Smooth muscle cell (in vitro differentiated cells): ENCODE results near the gene OLFM3. TPM values are rescaled to one million over a fixed set of nuclear protein-coding genes. Genes with fewer than 3 reads are reported as not detected.

ENCODE experiments used
- DNase-seq: peaks from one replicate; lab custom pipeline; 2025; ENCODE audit not compliant: unreplicated experiment; lab: John Stamatoyannopoulos, UW
- H2AFZ ChIP-seq: fragments of 200-600 bp; sonication (generic); 2 replicates; pipeline ENCODE4 v1.6.0; 2016; ENCODE audit warnings: antibody characterized with exemption, low read depth, mild to moderate bottlenecking
- H3F3A ChIP-seq: fragments of 200-600 bp; sonication (generic); 2 replicates; pipeline ENCODE4 v1.6.0; 2017; ENCODE audit warnings: antibody characterized with exemption, low read depth
- H3K27ac ChIP-seq: fragments of 200-600 bp; sonication (generic); 2 replicates; pipeline ENCODE4 v1.5.1; 2016; ENCODE audit warnings: low read depth, mild to moderate bottlenecking
- H3K27me3 ChIP-seq: fragments of 200-600 bp; sonication (generic); 2 replicates; pipeline ENCODE4 v1.6.1; 2016; ENCODE audit warnings: low read depth, mild to moderate bottlenecking
- H3K36me3 ChIP-seq: fragments of 200-600 bp; sonication (generic); 2 replicates; pipeline ENCODE4 v1.5.1; 2016; ENCODE audit warnings: low read depth
- H3K4me1 ChIP-seq: fragments of 200-600 bp; sonication (generic); 2 replicates; pipeline ENCODE4 v1.5.1; 2016; ENCODE audit warnings: low read depth
- H3K4me2 ChIP-seq: fragments of 200-600 bp; sonication (generic); 2 replicates; pipeline ENCODE4 v1.6.0; 2016; ENCODE audit warnings: mild to moderate bottlenecking
- H3K4me3 ChIP-seq: fragments of 200-600 bp; sonication (generic); 2 replicates; pipeline ENCODE4 v1.5.1; 2016; ENCODE audit warnings: mild to moderate bottlenecking
- H3K79me2 ChIP-seq: fragments of 200-600 bp; sonication (generic); 2 replicates; pipeline ENCODE4 v1.6.0; 2016; ENCODE audit warnings: low read depth, mild to moderate bottlenecking
- H3K9ac ChIP-seq: fragments of 200-600 bp; sonication (generic); 2 replicates; pipeline ENCODE4 v1.6.0; 2016; ENCODE audit warnings: low read depth
- H3K9me3 ChIP-seq: fragments of 200-600 bp; sonication (generic); replicated peaks from 2 replicates; pipeline ENCODE4 v1.5.1; 2016; ENCODE audit warnings: low read depth
- H4K20me1 ChIP-seq: fragments of 200-600 bp; sonication (generic); 2 replicates; pipeline ENCODE4 v1.6.0; 2016; ENCODE audit warnings: low read depth
- CTCF ChIP-seq: fragments of 200-600 bp; sonication (generic); IDR thresholded peaks from 2 replicates; pipeline ENCODE4 v1.5.1; 2017; ENCODE audit warnings: borderline replicate concordance, mild to moderate bottlenecking, antibody characterized with exemption; ENCODE audit not compliant: insufficient read depth, poor library complexity, severe bottlenecking
- WGBS: methylation state at CpG from one replicate; pipeline ENCODE4 v1.1.7; 2016; ENCODE audit warnings: low lambda C conversion rate; 5-methylcytosine and 5-hydroxymethylcytosine counted together
- polyA plus RNA-seq: library from polyadenylated mRNA; unstranded; fragments of >200 nt; fragmentation: Nextera tagmentation; extraction: Ambion mirVana; gene quantifications from 2 replicates; pipeline ENCODE4 v1.2.1, GENCODE V29; 2016
- total RNA-seq: library from RNA; depleted of rRNA; stranded (reverse); fragments of >200 nt; gene quantifications from 2 replicates; pipeline ENCODE4 v1.2.3, GENCODE V29; 2014

Gene OLFM3
- total and polyA plus RNA-seq, 2 experiments from 2014 or later, result 0.22 to 0.35 TPM

GRCh38 chr1:101852936-101853335, 143.8 kb downstream of the OLFM3 start:
- Histone ChIP-seq H3F3A (no peaks in the 10 kb centered on the region), H3K79me2 (no peaks in the 10 kb centered on the region), H3K4me3 (no peak overlapping the region), H4K20me1 (no peaks in the 10 kb centered on the region), H3K36me3 (no peaks in the 10 kb centered on the region), H3K27me3 (no peaks in the 10 kb centered on the region), H3K27ac (no peak overlapping the region), H3K4me2 (no peak overlapping the region), H2AFZ (no peak overlapping the region), H3K9me3 (no peaks in the 10 kb centered on the region), H3K4me1 (peaks cover 4% of the 10 kb centered on the region), H3K9ac (no peak overlapping the region)
- WGBS, result 92% methylated on average over 1 of the region's 1 CpG
- TF ChIP-seq CTCF, result no peak
- no peak for DNase-seq

- DNase-seq, result no peak
Observed at GRCh38 chr1:101849356-101849755, 147.4 kb downstream of the OLFM3 start.

GRCh38 chr1:101847626-101848025, 149.1 kb downstream of the OLFM3 start:
- H3K79me2 ChIP-seq, result no peaks in the 10 kb centered on the region
- no peaks in the 10 kb centered on the region for H4K20me1 ChIP-seq
- H3K4me2 ChIP-seq, result no peak overlapping the region
- no peak overlapping the region for H2AFZ ChIP-seq
- H3K4me1 ChIP-seq, result peaks cover 26% of the 10 kb centered on the region
- WGBS, result 91% methylated on average over 3 of the region's 3 CpGs
- no peaks in the 10 kb centered on the region for H3K9me3 ChIP-seq
- H3K4me3 ChIP-seq, result peak overlapping the region; percentile 28
- no peaks in the 10 kb centered on the region for H3K36me3 ChIP-seq
- no peak overlapping the region for H3K9ac ChIP-seq
- H3F3A ChIP-seq, result no peaks in the 10 kb centered on the region
- TF ChIP-seq CTCF, result no peak
- no peaks in the 10 kb centered on the region for H3K27me3 ChIP-seq
- no peak for DNase-seq
- H3K27ac ChIP-seq, result no peak overlapping the region

More at GRCh38 chr1:101849356-101849755, 147.4 kb downstream of the OLFM3 start:
- no peak overlapping the region for H3K27ac ChIP-seq
- H4K20me1 ChIP-seq, result no peaks in the 10 kb centered on the region
- no peaks in the 10 kb centered on the region for H3K79me2 ChIP-seq
- no peak for TF ChIP-seq CTCF
- H3K4me2 ChIP-seq, result no peak overlapping the region
- H2AFZ ChIP-seq, result no peak overlapping the region
- no peaks in the 10 kb centered on the region for H3F3A ChIP-seq
- no peaks in the 10 kb centered on the region for H3K36me3 ChIP-seq
- no peak overlapping the region for H3K4me3 ChIP-seq
- H3K9ac ChIP-seq, result no peak overlapping the region
- no peaks in the 10 kb centered on the region for H3K9me3 ChIP-seq
- H3K4me1 ChIP-seq, result peaks cover 20% of the 10 kb centered on the region
- 49% methylated on average over 1 of the region's 1 CpG for WGBS
- no peaks in the 10 kb centered on the region for H3K27me3 ChIP-seq

GRCh38 chr1:101846820-101847219, 149.9 kb downstream of the OLFM3 start:
- Histone ChIP-seq H3K4me3 (peak overlapping the region; percentile 28), H2AFZ (peak overlapping the region; percentile 56), H3K36me3 (no peaks in the 10 kb centered on the region), H4K20me1 (no peaks in the 10 kb centered on the region), H3K4me1 (peaks cover 26% of the 10 kb centered on the region), H3K27me3 (no peaks in the 10 kb centered on the region), H3K9me3 (no peaks in the 10 kb centered on the region), H3K79me2 (no peaks in the 10 kb centered on the region), H3K9ac (no peak overlapping the region), H3K4me2 (peak overlapping the region; percentile 82), H3F3A (no peaks in the 10 kb centered on the region), H3K27ac (no peak overlapping the region)
- DNase-seq, result no peak
- no peak for TF ChIP-seq CTCF
- 20% methylated on average over 13 of the region's 13 CpGs for WGBS
